Activated CD8-positive, alpha-beta memory T cell treated with anti-CD3 and anti-CD28 coated beads, Interleukin-2, amount 50 U/mL, for 1 hour (primary cell): Measurements from ENCODE around the gene OR2G2.

Experiments
- DNase-seq: peaks from one replicate; pipeline ENCODE4 v3.0.0-alpha.2; 2020; ENCODE audit errors: extremely low read depth

The OR2G2 gene

DNA sequence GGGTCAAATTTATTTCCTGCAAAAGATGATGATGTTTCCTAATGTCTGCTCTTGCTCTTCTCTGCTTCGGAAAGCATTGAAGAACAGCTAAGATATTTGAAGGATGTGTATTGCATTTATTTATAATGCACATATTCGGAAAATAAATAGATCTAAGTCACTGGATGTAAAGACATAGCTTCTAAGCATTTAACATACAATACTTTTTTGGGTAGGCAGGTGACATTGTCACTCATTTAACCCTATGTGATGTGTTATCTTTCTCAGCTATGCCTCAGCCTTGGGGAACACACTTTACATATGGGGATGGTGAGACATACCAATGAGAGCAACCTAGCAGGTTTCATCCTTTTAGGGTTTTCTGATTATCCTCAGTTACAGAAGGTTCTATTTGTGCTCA is at the start of gene OR2G2:
Gene OR2G2 (plus strand): TSS at position 301 of the 400 bp plus-strand sequence. CDS start 0 bp downstream, at position 301.
- no peak for DNase-seq

- DNase-seq, result no peak
Measured at GRCh38 chr1:247538561-247538960, 49.6 kb upstream of the OR2G2 start.

GRCh38 chr1:247539215-247539614 is 48.9 kb upstream of the OR2G2 start:
- no peak for DNase-seq

GRCh38 chr1:247540581-247540980 is 47.6 kb upstream of the OR2G2 start:
- DNase-seq, result no peak

DNA sequence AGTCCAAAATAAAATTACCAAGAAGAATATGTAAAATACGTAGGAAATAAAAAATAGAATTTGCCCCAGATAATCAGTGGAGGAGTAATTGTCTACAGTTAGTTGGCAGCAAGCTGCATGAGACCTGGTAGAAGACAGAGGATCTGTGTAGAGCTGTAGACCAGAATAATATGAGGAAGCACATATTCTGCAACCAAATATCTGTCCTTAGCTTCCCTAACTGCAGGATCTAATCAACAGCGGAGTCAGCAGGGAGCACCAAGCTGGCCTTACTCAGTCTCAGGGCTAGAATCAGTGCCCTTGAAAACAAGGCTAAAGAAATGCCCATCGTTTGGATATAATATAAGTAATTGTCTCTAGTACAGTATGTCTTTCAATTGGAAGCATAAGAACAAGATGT is 45.3 kb upstream of the OR2G2 start:
- no peak for DNase-seq

GRCh38 chr1:247548092-247548491 is 40.1 kb upstream of the OR2G2 start:
- no peak for DNase-seq

DNA sequence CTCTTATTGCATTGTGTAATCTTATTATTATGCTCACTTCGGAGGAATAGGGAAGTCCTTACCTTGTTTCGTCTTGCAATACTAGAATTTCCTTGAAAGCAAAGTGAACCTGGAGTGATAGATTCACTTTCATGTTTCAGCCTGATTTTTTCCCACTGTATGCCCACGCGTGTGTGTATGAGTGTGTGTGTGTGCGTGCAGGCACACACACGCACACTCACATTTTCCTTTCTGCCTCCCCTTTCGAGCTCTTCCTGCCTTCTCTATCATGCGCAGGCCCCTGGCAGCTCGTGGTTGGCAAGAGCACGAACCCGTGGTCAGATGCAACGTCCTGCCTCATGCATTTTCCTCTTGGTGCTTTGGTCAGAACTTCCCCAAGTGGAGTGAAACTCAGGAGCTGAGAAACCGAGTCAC is 39.4 kb upstream of the OR2G2 start, which contains the start of gene GCSAML:
Gene GCSAML (plus strand): TSS at position 366 of the 414 bp plus-strand sequence. CDS start 58 bp downstream, outside the sequence.
- no peak for DNase-seq

GRCh38 chr1:247551721-247552120 is 36.4 kb upstream of the OR2G2 start:
- no peak for DNase-seq

GRCh38 chr1:247552231-247552630 is 35.9 kb upstream of the OR2G2 start:
- no peak for DNase-seq

- DNase-seq, result no peak
Measured at GRCh38 chr1:247557926-247558674, 30.1 kb upstream of the OR2G2 start.

- no peak for DNase-seq
Measured at GRCh38 chr1:247561711-247562110, 26.4 kb upstream of the OR2G2 start.

GRCh38 chr1:247562198-247562597 is 26.0 kb upstream of the OR2G2 start:
- DNase-seq, result no peak

DNA sequence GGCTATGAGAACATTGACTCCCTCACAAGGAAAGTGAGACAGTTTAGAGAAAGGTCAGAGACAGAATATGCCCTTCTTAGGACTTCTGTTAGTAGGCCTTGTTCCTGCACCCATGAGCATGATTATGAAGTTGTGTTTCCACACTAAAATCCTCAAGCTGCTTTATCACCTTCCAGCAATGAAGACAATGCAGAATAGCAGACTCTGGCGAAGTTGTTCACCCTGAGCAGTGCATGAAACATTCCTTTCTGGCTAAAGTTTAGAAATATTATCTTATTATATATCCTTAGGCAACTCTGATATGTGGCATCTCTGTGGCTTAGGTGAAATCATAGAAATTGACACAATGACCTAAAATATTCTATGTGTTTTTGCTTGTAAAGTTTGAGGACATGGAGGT is 13.9 kb upstream of the OR2G2 start:
- DNase-seq, result no peak

DNA sequence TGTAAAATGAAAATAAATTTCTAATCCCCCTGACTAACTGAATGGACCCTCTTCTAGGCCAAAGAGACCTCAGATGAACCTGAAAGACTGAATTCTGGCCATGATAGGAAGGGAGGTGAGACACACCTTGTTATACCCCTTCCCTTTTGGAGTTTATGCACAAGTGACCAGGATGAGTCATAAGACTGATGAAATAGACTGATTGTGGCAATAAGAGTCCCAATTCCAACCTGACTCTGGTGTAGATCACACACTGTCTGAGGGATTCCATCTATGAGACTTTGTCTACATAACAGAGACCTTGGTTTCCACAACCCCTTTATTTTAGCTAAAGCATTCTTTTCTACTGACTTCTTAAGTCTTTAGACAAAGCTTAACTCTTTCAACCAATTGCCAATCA is 13.5 kb upstream of the OR2G2 start:
- no peak for DNase-seq

DNA sequence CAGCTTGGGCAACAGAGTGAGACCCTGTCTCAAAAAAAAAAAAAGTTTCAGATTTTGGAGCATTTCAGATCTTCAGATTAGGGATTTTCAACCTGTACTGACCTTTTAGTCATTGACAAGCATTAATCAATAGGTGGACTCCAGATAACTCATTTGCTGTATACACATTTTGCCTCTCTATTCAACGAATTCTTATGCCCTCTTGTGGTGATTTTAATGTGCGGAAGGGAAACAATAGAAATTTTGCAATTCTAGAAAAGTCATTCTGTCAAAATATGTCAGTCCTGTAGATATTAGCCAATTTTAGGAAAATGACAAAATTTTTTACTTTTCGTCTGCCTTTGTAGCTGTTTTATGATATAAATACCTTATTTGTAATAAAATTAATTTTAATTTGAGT is 11.6 kb upstream of the OR2G2 start:
- DNase-seq, result no peak

GRCh38 chr1:247578946-247579460 is 9.2 kb upstream of the OR2G2 start:
- no peak for DNase-seq

- no peak for DNase-seq
Measured at GRCh38 chr1:247605286-247605685, 17.1 kb downstream of the OR2G2 start, which contains the start of gene OR2G3. OR2G3 (plus strand) TSS chr1:247605586; CDS start chr1:247605586, 0 bp downstream.

GRCh38 chr1:247613405-247613804 is 25.2 kb downstream of the OR2G2 start:
- DNase-seq, result no peak

DNA sequence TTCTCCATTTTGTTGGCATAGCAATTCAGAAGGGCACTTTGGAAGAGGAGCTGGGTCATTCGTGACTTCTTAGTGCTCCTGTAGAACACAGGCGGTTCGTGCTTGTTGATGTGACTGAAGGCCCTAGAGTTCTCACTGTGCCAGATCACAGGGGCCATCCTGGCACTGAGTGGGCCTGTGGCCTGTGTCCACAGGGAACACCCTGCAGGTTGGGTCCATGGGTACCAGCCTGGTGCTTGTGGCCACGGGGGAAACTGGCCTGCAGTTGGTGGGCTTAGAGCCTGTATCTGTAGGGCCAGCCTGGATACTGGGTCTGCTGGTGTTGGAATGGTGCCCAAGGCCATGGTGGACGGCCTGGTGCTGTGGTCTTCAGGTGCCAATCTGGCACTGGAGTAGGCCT is 26.5 kb downstream of the OR2G2 start:
- no peak for DNase-seq

- DNase-seq, result no peak
Measured at GRCh38 chr1:247627951-247628350, 39.8 kb downstream of the OR2G2 start.

- no peak for DNase-seq
Measured at GRCh38 chr1:247638011-247638410, 49.9 kb downstream of the OR2G2 start.

DNA sequence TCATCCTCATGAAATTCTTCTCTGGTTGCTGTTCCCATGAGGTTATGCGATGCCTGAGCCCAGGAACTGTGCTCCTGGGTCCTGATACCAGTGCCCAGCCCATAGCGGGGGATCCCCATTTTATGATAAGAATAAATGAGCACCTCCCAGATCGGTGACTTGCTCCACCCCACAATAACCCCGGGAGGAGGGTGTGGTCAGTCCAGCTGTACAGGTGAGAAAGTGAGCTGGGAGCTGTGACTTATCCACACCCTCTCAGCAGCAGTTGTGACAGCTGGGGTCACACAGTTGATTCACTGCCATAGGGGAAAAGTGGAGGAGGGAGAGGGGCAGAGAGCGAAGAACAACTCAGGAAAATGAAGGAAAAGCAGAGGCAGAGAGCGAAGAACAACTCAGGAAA is 50.6 kb downstream of the OR2G2 start:
- DNase-seq, result no peak
